GM12873 (cell line): ENCODE results near the gene PBX4.

Experiments used
- CTCF ChIP-seq: IDR thresholded peaks from 2 replicates; pipeline ENCODE4 v1.5.1; 2012; ENCODE audit warnings: low read depth, mild to moderate bottlenecking, moderate library complexity, low read length, control low read depth; ENCODE audit not compliant: insufficient read depth; ENCODE audit errors: missing control alignments

PBX4 gene

GRCh38 chr19:19659646-19660245 is 41.3 kb upstream of the PBX4 start:
- TF ChIP-seq CTCF, result no peak

- no peak for TF ChIP-seq CTCF
Measured at GRCh38 chr19:19657397-19657783, 38.9 kb upstream of the PBX4 start.

GRCh38 chr19:19656451-19657396 is 38.2 kb upstream of the PBX4 start:
- no peak for TF ChIP-seq CTCF

GRCh38 chr19:19655641-19656343 is 37.3 kb upstream of the PBX4 start:
- no peak for TF ChIP-seq CTCF

GRCh38 chr19:19655051-19655594 is 36.6 kb upstream of the PBX4 start:
- no peak for TF ChIP-seq CTCF

GRCh38 chr19:19654441-19654840 is 36.0 kb upstream of the PBX4 start:
- no peak for TF ChIP-seq CTCF
